Activated T-cell treated with anti-CD3 and anti-CD28 coated beads, Interleukin-2, amount 50 U/mL, for 48 hours (primary cell): ENCODE data around the gene NOS1AP.

Source experiments
- DNase-seq, 2 experiments: peaks; one replicate each; pipeline ENCODE4 v3.0.0-alpha.2; 2020

NOS1AP gene

GRCh38 chr1:162372159-162373071, 302.9 kb downstream of the NOS1AP start:
- DNase-seq: no peak

- no peak for DNase-seq
Measured at GRCh38 chr1:162373072-162373427, 303.6 kb downstream of the NOS1AP start.

- no peak for DNase-seq
Measured at GRCh38 chr1:162373541-162374260, 304.2 kb downstream of the NOS1AP start.

- DNase-seq: no peak
Measured at GRCh38 chr1:162374406-162374805, 304.9 kb downstream of the NOS1AP start.

- DNase-seq: no peak
Measured at GRCh38 chr1:162375463-162375862, 306.0 kb downstream of the NOS1AP start.

- DNase-seq: no peak
Measured at GRCh38 chr1:162376691-162377090, 307.2 kb downstream of the NOS1AP start, which contains the start of gene SPATA46. SPATA46 (minus strand) TSS chr1:162376854; CDS start chr1:162376790, 64 bp downstream.

- no peak for DNase-seq
Measured at GRCh38 chr1:162380061-162380846, 310.8 kb downstream of the NOS1AP start.

- no peak for DNase-seq
Measured at GRCh38 chr1:162381383-162381782, 311.9 kb downstream of the NOS1AP start, which contains the start of gene C1orf226. C1orf226 (plus strand) TSS chr1:162381728; CDS start chr1:162381902, 174 bp downstream.

- DNase-seq: no peak
Measured at GRCh38 chr1:162381941-162382750, 312.7 kb downstream of the NOS1AP start.

- DNase-seq: no peak
Measured at GRCh38 chr1:162383091-162383490, 313.6 kb downstream of the NOS1AP start.

GRCh38 chr1:162383516-162383915, 314.0 kb downstream of the NOS1AP start:
- no peak for DNase-seq

GRCh38 chr1:162384116-162384515, 314.6 kb downstream of the NOS1AP start:
- DNase-seq: no peak

- no peak for DNase-seq
Measured at GRCh38 chr1:162384601-162385279, 315.2 kb downstream of the NOS1AP start.

- no peak for DNase-seq
Measured at GRCh38 chr1:162385280-162385623, 315.8 kb downstream of the NOS1AP start.

- DNase-seq: no peak
Measured at GRCh38 chr1:162385702-162386101, 316.2 kb downstream of the NOS1AP start.

GRCh38 chr1:162386292-162387225, 317.1 kb downstream of the NOS1AP start:
- no peak for DNase-seq

- DNase-seq: no peak
Measured at GRCh38 chr1:162387226-162388082, 318.0 kb downstream of the NOS1AP start.

- no peak for DNase-seq
Measured at GRCh38 chr1:162388083-162388594, 318.6 kb downstream of the NOS1AP start.

- DNase-seq: no peak
Measured at GRCh38 chr1:162388615-162389014, 319.1 kb downstream of the NOS1AP start.
